ENCODE measurements around the gene IRF6.

IRF6 gene

GRCh38 chr1:209819058-209819457 lies 13.1 kb upstream of the IRF6 start:
- no peaks in the 10 kb centered on the region for H3K9me3 ChIP-seq (ENCODE audit: control insufficient read depth, low read depth, low read length)
- no peak overlapping the region for H3K4me3 ChIP-seq (ENCODE audit: low read length)

GRCh38 chr1:209817691-209818090 lies 11.7 kb upstream of the IRF6 start:
- Histone ChIP-seq H3K4me1 (ENCODE audit: control insufficient read depth, low read depth, low read length) (no peaks in the 10 kb centered on the region), H3K9me3 (ENCODE audit: control insufficient read depth, low read depth, low read length) (no peaks in the 10 kb centered on the region), H3K36me3 (ENCODE audit: control insufficient read depth, low read depth, low read length) (no peaks in the 10 kb centered on the region), H3K27ac (ENCODE audit: low read length) (no peak overlapping the region), H3K9ac (ENCODE audit: low read length) (no peak overlapping the region), H3K4me3 (ENCODE audit: low read length) (no peak overlapping the region), H3K27me3 (ENCODE audit: control insufficient read depth, insufficient read depth, low read length) (peaks cover 18% of the 10 kb centered on the region)

More at GRCh38 chr1:209819058-209819457, 13.1 kb upstream of the IRF6 start:
- no peak overlapping the region for H3K9ac ChIP-seq (ENCODE audit: low read length)
- no peak overlapping the region for H3K27ac ChIP-seq (ENCODE audit: low read length)
- H3K4me1 ChIP-seq (ENCODE audit: control insufficient read depth, low read depth, low read length) = no peaks in the 10 kb centered on the region
- peaks cover 22% of the 10 kb centered on the region for H3K27me3 ChIP-seq (ENCODE audit: control insufficient read depth, insufficient read depth, low read length)
- no peaks in the 10 kb centered on the region for H3K36me3 ChIP-seq (ENCODE audit: control insufficient read depth, low read depth, low read length)

GRCh38 chr1:209816923-209817322 lies 11.0 kb upstream of the IRF6 start:
- H3K36me3 ChIP-seq (ENCODE audit: control insufficient read depth, low read depth, low read length) = no peaks in the 10 kb centered on the region
- H3K4me1 ChIP-seq (ENCODE audit: control insufficient read depth, low read depth, low read length) = no peaks in the 10 kb centered on the region
- no peak overlapping the region for H3K27ac ChIP-seq (ENCODE audit: low read length)
- H3K4me3 ChIP-seq (ENCODE audit: low read length) = no peak overlapping the region
- no peaks in the 10 kb centered on the region for H3K9me3 ChIP-seq (ENCODE audit: control insufficient read depth, low read depth, low read length)
- no peak overlapping the region for H3K9ac ChIP-seq (ENCODE audit: low read length)
- H3K27me3 ChIP-seq (ENCODE audit: control insufficient read depth, insufficient read depth, low read length) = peaks cover 16% of the 10 kb centered on the region

- H3K4me1 ChIP-seq (ENCODE audit: control insufficient read depth, low read depth, low read length) = no peaks in the 10 kb centered on the region
- H3K4me3 ChIP-seq (ENCODE audit: low read length) = no peak overlapping the region
- H3K9me3 ChIP-seq (ENCODE audit: control insufficient read depth, low read depth, low read length) = no peaks in the 10 kb centered on the region
- peaks cover 14% of the 10 kb centered on the region for H3K27me3 ChIP-seq (ENCODE audit: control insufficient read depth, insufficient read depth, low read length)
- no peaks in the 10 kb centered on the region for H3K36me3 ChIP-seq (ENCODE audit: control insufficient read depth, low read depth, low read length)
- no peak overlapping the region for H3K27ac ChIP-seq (ENCODE audit: low read length)
- H3K9ac ChIP-seq (ENCODE audit: low read length) = no peak overlapping the region
These were observed 10.0 kb upstream of the IRF6 start for GRCh38 chr1:209815931-209816341.

- Histone ChIP-seq H3K9ac (ENCODE audit: low read length) (no peak overlapping the region), H3K27ac (ENCODE audit: low read length) (no peak overlapping the region), H3K36me3 (ENCODE audit: control insufficient read depth, low read depth, low read length) (no peaks in the 10 kb centered on the region), H3K4me3 (ENCODE audit: low read length) (no peak overlapping the region), H3K9me3 (ENCODE audit: control insufficient read depth, low read depth, low read length) (no peaks in the 10 kb centered on the region), H3K4me1 (ENCODE audit: control insufficient read depth, low read depth, low read length) (no peaks in the 10 kb centered on the region), H3K27me3 (ENCODE audit: control insufficient read depth, insufficient read depth, low read length) (peaks cover 9% of the 10 kb centered on the region)
These were observed 9.5 kb upstream of the IRF6 start for GRCh38 chr1:209815490-209815889.

GRCh38 chr1:209813902-209814301 lies 8.0 kb upstream of the IRF6 start:
- H3K27ac ChIP-seq (ENCODE audit: low read length) = no peak overlapping the region
- H3K9ac ChIP-seq (ENCODE audit: low read length) = no peak overlapping the region
- no peaks in the 10 kb centered on the region for H3K36me3 ChIP-seq (ENCODE audit: control insufficient read depth, low read depth, low read length)
- H3K27me3 ChIP-seq (ENCODE audit: control insufficient read depth, insufficient read depth, low read length) = peaks cover 2% of the 10 kb centered on the region
- H3K4me3 ChIP-seq (ENCODE audit: low read length) = no peak overlapping the region
- H3K4me1 ChIP-seq (ENCODE audit: control insufficient read depth, low read depth, low read length) = no peaks in the 10 kb centered on the region
- no peaks in the 10 kb centered on the region for H3K9me3 ChIP-seq (ENCODE audit: control insufficient read depth, low read depth, low read length)

- no peaks in the 10 kb centered on the region for H3K36me3 ChIP-seq (ENCODE audit: control insufficient read depth, low read depth, low read length)
- no peaks in the 10 kb centered on the region for H3K9me3 ChIP-seq (ENCODE audit: control insufficient read depth, low read depth, low read length)
- no peak overlapping the region for H3K4me3 ChIP-seq (ENCODE audit: low read length)
- H3K4me1 ChIP-seq (ENCODE audit: control insufficient read depth, low read depth, low read length) = peaks cover 3% of the 10 kb centered on the region
- no peak overlapping the region for H3K27ac ChIP-seq (ENCODE audit: low read length)
- H3K27me3 ChIP-seq (ENCODE audit: control insufficient read depth, insufficient read depth, low read length) = no peaks in the 10 kb centered on the region
- H3K9ac ChIP-seq (ENCODE audit: low read length) = no peak overlapping the region
These were observed 4.8 kb upstream of the IRF6 start for GRCh38 chr1:209810783-209811182.

- Histone ChIP-seq H3K4me3 (ENCODE audit: low read length) (no peak overlapping the region), H3K27ac (ENCODE audit: low read length) (no peak overlapping the region), H3K4me1 (ENCODE audit: control insufficient read depth, low read depth, low read length) (peaks cover 3% of the 10 kb centered on the region), H3K36me3 (ENCODE audit: control insufficient read depth, low read depth, low read length) (no peaks in the 10 kb centered on the region), H3K9ac (ENCODE audit: low read length) (no peak overlapping the region), H3K9me3 (ENCODE audit: control insufficient read depth, low read depth, low read length) (no peaks in the 10 kb centered on the region), H3K27me3 (ENCODE audit: control insufficient read depth, insufficient read depth, low read length) (peaks cover 8% of the 10 kb centered on the region)
These were observed 3.7 kb upstream of the IRF6 start for GRCh38 chr1:209809611-209810010.

GRCh38 chr1:209808059-209808581 lies 2.2 kb upstream of the IRF6 start:
- Histone ChIP-seq H3K9ac (ENCODE audit: low read length) (no peak overlapping the region), H3K4me3 (ENCODE audit: low read length) (no peak overlapping the region), H3K9me3 (ENCODE audit: control insufficient read depth, low read depth, low read length) (no peaks in the 10 kb centered on the region), H3K27ac (ENCODE audit: low read length) (no peak overlapping the region), H3K4me1 (ENCODE audit: control insufficient read depth, low read depth, low read length) (peaks cover 3% of the 10 kb centered on the region), H3K27me3 (ENCODE audit: control insufficient read depth, insufficient read depth, low read length) (peaks cover 20% of the 10 kb centered on the region), H3K36me3 (ENCODE audit: control insufficient read depth, low read depth, low read length) (no peaks in the 10 kb centered on the region)

GRCh38 chr1:209807509-209807908 lies 1.6 kb upstream of the IRF6 start:
- Histone ChIP-seq H3K4me1 (ENCODE audit: control insufficient read depth, low read depth, low read length) (peaks cover 3% of the 10 kb centered on the region), H3K36me3 (ENCODE audit: control insufficient read depth, low read depth, low read length) (no peaks in the 10 kb centered on the region), H3K9me3 (ENCODE audit: control insufficient read depth, low read depth, low read length) (no peaks in the 10 kb centered on the region), H3K27ac (ENCODE audit: low read length) (no peak overlapping the region), H3K4me3 (ENCODE audit: low read length) (no peak overlapping the region), H3K27me3 (ENCODE audit: control insufficient read depth, insufficient read depth, low read length) (peaks cover 21% of the 10 kb centered on the region), H3K9ac (ENCODE audit: low read length) (no peak overlapping the region)

- Histone ChIP-seq H3K36me3 (ENCODE audit: control insufficient read depth, low read depth, low read length) (no peaks in the 10 kb centered on the region), H3K27me3 (ENCODE audit: control insufficient read depth, insufficient read depth, low read length) (peaks cover 21% of the 10 kb centered on the region), H3K9me3 (ENCODE audit: control insufficient read depth, low read depth, low read length) (no peaks in the 10 kb centered on the region), H3K9ac (ENCODE audit: low read length) (peak overlapping the region; percentile 8), H3K27ac (ENCODE audit: low read length) (no peak overlapping the region), H3K4me3 (ENCODE audit: low read length) (peak overlapping the region; percentile 66), H3K4me1 (ENCODE audit: control insufficient read depth, low read depth, low read length) (peaks cover 3% of the 10 kb centered on the region)
These were observed 581 bp downstream of the IRF6 start for GRCh38 chr1:209805341-209805781.

- Histone ChIP-seq H3K36me3 (ENCODE audit: control insufficient read depth, low read depth, low read length) (no peaks in the 10 kb centered on the region), H3K4me1 (ENCODE audit: control insufficient read depth, low read depth, low read length) (peaks cover 3% of the 10 kb centered on the region), H3K9me3 (ENCODE audit: control insufficient read depth, low read depth, low read length) (no peaks in the 10 kb centered on the region), H3K9ac (ENCODE audit: low read length) (no peak overlapping the region), H3K4me3 (ENCODE audit: low read length) (no peak overlapping the region), H3K27me3 (ENCODE audit: control insufficient read depth, insufficient read depth, low read length) (peaks cover 21% of the 10 kb centered on the region), H3K27ac (ENCODE audit: low read length) (no peak overlapping the region)
These were observed 2.4 kb downstream of the IRF6 start for GRCh38 chr1:209803568-209803967.
